ENCODE data around the gene PRM2.
"Not testable (repeated sequence)": the region's sequence is repeated elsewhere in the genome, so short reads cannot be mapped to it uniquely, and the experiment has no call there.

PRM2 gene

GRCh38 chr16:11289696-11290095, 13.4 kb upstream of the PRM2 start:
- DNase-seq (ENCODE audit: low read depth), result not testable (repeated sequence)

GRCh38 chr16:11289202-11289601, 12.9 kb upstream of the PRM2 start:
- no peak for DNase-seq (ENCODE audit: low read depth)

DNA sequence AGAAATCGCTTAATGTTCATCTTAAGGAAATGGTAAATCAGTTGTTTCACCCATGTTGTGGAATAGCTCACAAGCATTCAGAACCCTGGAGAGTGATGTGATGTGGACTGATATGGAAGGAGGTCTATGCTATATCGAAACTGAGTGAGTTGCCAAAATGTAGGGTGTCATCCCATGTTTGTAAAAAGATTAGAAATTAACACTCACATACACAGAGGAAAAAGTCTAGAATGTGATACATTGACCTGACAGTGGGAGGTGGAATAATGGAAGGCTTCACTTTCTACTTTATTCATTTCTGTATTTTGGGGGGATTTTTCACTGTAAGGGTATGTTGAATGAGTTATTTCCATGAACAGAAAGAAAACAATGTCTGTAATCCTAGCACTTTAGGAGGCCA, 9.6 kb upstream of the PRM2 start:
- no peak for DNase-seq (ENCODE audit: low read depth)

DNA sequence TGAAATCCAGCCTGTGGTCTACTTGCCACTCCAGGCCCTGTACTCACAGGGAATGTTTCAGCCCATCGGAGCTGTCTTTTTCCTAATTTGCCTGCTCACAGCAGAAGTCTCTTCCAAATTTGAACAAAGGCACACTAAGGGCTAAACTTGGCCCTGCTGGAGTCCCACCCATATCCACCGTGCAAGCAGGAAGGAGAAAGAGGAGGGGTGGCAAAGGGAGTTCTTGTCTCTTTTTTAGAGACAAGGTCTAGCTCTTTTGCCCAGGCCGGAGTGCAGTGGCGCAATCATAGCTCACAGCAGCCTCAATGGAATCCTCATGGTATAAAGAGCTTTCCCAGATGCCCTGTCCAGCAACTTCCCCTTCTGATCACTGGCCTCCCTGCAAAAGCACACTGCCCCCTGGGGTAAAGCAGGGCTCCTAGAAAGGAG, 7.6 kb upstream of the PRM2 start:
- DNase-seq (ENCODE audit: low read depth), result no peak

GRCh38 chr16:11280616-11281522, 4.6 kb upstream of the PRM2 start, which contains the start of gene PRM1:
Gene PRM1 (minus strand): TSS chr16:11281330. CDS start chr16:11281238, 92 bp downstream.
- no peak for DNase-seq (ENCODE audit: low read depth)

- DNase-seq (ENCODE audit: low read depth), result no peak
These were observed 2.7 kb upstream of the PRM2 start for GRCh38 chr16:11278681-11279628.

DNA sequence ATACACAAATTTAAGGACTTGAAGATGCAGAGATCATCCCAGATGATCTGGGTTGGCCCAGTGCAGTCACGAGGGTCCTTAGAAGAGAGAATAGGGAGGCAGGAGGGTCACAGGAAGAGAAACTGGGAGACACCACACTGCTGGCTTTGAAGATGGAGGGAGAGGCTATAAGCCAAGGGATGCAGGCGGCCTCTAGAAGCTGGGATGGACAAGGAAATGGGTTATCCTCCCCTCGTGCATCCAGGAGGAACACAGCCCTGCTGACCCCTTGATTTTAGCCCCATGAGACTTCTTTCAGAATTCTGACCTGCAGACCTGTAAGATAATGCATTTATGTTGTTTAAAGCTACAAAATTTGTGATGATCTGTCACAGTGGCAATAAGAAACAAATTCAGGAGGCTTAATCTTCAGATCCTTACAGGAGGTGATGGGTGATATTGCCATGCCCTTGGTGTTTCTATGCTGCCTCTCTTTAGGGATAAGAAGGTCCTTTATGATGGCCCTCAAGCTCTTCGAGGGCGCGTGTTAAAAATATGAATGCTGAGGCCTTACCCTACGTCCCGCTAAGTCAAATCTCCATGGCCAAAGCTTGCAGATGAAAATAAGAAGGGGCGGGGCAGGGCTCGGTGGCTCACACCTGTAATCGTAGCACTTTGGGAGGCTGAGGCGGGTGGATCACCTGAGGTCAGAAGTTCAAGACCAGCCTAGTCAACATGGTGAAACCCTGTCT, 1.5 kb upstream of the PRM2 start:
- DNase-seq (ENCODE audit: low read depth), result no peak

DNA sequence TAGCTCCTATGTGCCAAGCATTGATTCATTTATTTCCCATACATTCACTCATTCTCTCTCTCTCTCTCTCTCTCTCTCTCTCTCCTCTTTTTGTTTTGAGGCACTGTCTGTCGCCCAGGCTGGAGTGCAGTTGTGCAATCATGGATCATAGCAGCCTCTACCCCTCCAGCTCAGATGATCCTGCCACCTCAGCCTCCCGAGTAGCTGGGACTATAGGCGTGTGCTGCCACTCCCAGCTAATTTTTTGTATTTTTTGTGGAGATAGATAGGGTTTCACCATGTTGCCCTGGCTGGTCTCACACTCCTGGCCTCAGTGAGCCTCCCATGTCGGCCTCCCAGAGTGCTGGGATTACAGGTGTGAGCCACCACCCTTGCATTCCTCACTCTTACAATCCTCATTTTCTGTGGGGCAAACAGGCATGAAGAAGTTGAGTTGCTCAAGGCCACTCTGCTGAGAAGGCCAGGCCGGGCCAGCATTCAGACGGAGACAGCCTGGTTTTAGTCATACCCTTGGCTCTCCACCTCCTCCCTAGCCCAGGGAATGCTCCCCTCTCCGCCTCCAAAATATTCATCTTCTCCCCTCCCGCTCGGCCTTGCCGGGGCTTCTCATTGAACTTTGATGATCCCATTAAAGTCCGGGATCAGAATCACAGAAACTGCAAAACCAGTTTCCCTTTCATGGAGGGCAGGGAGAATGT, 765 bp upstream of the PRM2 start:
- DNase-seq (ENCODE audit: low read depth), result no peak

DNA sequence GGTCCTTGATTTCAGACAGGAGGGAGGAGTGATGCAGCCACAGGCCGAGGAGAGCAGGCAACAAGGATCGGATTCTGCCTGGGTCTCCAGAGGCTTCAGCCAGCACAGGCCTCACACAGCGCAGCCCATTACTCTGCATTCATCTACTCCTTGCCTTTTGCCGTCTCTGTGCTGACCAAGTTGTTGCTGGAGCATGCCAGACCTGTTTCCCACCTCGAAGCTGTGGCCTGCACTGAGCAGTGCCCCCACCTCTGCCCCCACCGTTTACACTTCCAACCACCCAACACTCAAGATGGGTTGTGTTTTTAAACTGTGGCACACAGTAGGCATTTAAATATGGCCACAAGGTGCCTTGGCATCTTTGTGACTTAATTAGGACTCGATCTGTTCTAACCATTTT, 1.3 kb downstream of the PRM2 start:
- no peak for DNase-seq (ENCODE audit: low read depth)

DNA sequence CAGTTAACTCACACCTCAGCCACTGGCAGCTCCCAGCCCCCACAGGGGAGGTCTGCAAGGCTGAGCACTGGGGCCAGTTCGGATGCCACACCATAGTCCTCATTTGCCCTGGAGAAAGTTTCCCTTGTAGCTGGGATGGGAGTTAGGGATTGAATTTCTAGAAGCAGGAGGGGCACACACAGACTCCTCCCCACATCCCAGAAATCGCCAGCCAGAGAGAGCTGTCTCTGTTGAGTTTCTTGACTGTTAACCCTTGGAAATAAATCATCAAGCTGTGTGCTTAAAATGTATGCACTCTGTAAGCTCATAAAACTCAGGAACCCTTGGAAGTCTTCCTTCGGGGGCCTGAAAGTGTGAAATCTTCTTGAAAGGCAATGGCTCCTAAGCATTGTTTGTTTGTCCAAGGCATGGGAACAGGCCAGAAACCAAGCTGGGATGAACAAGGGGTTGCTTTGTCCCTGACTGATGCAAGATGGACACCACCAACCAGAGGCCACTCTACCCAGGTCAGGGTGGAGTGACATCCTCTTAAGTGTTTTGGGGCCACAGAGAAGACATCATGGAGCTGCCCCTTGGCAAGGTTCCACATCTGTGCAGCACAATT, 2.5 kb downstream of the PRM2 start:
- DNase-seq (ENCODE audit: low read depth), result no peak

DNA sequence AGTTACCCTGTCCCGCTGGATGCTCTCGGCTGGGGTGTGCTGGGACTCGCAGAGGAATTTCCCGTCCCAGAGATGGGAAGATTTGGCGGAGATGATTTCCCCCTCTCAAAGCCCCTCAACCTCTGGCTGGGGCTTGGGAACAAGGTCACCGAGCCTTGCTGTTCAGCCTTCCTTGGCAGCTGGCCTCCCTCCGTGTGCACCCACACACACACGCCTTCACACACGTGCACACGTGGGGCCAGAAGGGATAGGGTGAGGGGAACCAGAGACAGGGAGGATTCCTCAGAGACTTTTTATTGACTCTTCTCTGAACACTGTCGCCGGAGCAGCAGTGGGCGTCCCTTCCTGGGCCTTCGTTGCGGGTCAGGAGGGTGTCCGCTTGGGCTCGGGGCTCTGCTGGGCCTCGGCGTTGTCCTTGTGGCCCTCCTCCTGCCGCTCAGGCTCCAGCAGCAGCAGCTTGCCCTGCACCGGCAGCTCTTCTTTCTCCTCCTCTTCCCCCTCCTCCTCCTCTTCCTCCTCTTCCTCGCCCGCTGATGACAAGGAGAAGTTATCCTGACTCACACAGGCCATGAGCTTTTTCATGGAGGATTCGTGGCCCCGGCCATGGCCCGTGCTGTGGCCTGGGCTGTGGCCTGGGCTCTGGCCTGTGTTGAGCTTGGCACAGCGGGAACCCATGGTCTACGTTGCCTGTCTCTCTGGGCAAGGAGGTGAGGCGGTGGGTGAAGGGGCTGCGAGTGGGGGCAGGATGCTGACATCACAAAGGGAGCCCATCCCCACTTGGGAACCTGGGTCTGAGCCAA, 3.2 kb downstream of the PRM2 start, which contains the start of gene PRM3:
PRM3 (minus strand) TSS at position 709 of the 800 bp plus-strand sequence; CDS start at position 675, 34 bp downstream.
- no peak for DNase-seq (ENCODE audit: low read depth)

GRCh38 chr16:11272484-11272883, 3.8 kb downstream of the PRM2 start:
- no peak for DNase-seq (ENCODE audit: low read depth)

GRCh38 chr16:11271610-11272009, 4.7 kb downstream of the PRM2 start:
- no peak for DNase-seq (ENCODE audit: low read depth)

DNA sequence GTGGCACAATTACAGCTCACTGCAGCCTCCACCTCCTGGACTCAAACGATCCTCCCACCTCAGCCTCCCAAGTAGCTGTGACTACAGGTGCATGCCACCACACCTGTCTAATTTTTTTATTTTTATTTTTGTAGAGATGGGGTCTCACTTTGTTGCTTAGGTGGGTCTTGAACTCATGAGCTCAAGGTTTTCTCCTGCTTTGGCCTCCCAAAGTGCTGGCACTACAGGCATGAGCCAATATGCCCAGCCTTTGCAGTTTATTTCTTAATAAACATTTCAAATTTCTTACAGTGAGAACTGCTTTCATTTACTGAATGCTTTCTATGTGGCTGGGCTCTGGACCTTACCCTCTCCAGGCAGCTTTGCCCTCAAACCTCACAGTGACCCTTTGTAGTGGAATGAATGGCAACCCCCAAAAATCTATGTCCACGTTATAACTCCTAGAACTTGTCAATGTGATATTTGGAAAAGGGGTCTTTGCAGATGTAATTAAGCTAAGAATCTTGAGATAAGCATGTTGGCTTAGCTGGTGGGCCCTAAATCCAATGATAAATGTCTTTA, 5.6 kb downstream of the PRM2 start:
- no peak for DNase-seq (ENCODE audit: low read depth)

GRCh38 chr16:11268921-11269375, 7.3 kb downstream of the PRM2 start, which contains the start of gene TNP2:
Gene TNP2 (minus strand): TSS chr16:11269325. CDS start chr16:11269262, 63 bp downstream.
- DNase-seq (ENCODE audit: low read depth), result no peak

- DNase-seq (ENCODE audit: low read depth), result no peak
These were observed 11.2 kb downstream of the PRM2 start for GRCh38 chr16:11265124-11265523.

DNA sequence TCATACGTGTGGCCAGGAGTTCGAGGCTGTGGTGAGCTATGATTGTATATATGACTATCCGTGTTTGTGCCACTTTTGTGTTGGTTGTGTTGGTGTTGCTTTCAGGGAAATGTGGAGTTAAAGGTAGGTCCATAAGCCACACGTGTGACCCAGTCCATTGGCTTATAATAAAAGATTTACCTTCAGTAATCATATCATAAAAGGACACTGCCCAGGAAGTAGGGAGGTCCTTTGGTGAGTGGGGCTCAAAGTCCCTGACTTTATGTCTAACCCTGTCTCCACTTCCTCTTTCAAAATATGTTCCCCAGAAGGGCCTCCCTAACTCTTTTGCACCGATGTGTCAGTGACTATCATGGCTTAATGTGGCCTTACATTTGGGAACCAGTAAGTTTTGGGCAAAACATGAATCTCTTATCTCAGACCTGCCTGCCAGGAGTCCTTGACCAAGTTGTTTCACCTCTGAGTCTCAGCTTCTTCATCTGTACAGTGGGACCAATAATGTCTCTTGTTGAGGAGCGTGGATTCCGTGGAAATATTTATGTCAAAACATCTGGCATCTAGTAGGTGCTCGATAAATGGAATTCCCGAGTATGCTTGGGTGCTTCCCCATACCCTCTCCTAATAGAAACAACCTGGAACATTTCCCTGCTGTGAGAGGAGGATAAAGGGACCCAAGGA, 12.0 kb downstream of the PRM2 start:
- DNase-seq (ENCODE audit: low read depth), result no peak

GRCh38 chr16:11263737-11264136, 12.5 kb downstream of the PRM2 start:
- no peak for DNase-seq (ENCODE audit: low read depth)

GRCh38 chr16:11262915-11263314, 13.4 kb downstream of the PRM2 start:
- no peak for DNase-seq (ENCODE audit: low read depth)

Data from activated T-helper 9 cell treated with anti-CD3 and anti-CD28 coated beads, Interleukin-2, amount 50 U/mL, for 16 hours (primary cell).